ENCODE results near the gene TP53TG3D. TPM values are rescaled to one million over a fixed set of nuclear protein-coding genes. Genes with fewer than 3 reads are reported as not detected.
"Not testable (repeated sequence)": the region's sequence is repeated elsewhere in the genome, so short reads cannot be mapped to it uniquely, and the experiment has no call there.

TP53TG3D gene
- 0.68 TPM for polyA plus RNA-seq (ENCODE audit: insufficient read length)
- long read RNA-seq, donor 1: 0 reads
- long read RNA-seq, donor 2: 0 reads
- long read RNA-seq, donor 3: 0 reads
- long read RNA-seq, donor 4: 0 reads
- long read RNA-seq, donor 5: 0 reads
- long read RNA-seq, donor 6: 0 reads
- long read RNA-seq, donor 7: 0 reads
- long read RNA-seq, donor 8: 0 reads

- not testable (repeated sequence) for DNase-seq
These were observed at the start of gene TP53TG3D for GRCh38 chr16:32252986-32253385. Gene TP53TG3D, plus strand, starts transcription at chr16:32253286. Its CDS starts 68 bp downstream, at chr16:32253354.

- not testable (repeated sequence) for DNase-seq
These were observed 421 bp downstream of the TP53TG3D start for GRCh38 chr16:32253507-32253906.

DNA sequence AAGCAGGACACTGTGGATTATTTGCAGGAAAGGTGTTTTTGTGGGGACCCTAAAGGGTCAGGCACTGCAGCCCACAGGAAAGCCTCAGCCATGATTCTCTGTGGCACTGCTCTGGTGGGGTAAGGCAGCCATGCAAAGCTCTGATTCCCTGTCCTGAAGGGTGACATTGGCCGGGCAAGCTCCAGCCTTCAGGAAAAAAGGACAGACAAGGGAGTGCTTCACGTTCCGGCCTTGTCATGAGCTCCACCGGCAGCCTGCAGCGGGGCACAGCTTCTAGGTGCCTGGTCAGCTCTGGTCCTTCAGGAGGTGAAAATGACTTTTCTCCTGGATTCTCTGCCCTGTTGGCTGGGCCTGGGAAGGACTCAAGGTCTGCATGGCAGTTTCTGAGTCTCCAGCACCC is 8.4 kb downstream of the TP53TG3D start:
- DNase-seq: not testable (repeated sequence)

- DNase-seq: not testable (repeated sequence)
These were observed 10.5 kb downstream of the TP53TG3D start for GRCh38 chr16:32263552-32263951.

DNA sequence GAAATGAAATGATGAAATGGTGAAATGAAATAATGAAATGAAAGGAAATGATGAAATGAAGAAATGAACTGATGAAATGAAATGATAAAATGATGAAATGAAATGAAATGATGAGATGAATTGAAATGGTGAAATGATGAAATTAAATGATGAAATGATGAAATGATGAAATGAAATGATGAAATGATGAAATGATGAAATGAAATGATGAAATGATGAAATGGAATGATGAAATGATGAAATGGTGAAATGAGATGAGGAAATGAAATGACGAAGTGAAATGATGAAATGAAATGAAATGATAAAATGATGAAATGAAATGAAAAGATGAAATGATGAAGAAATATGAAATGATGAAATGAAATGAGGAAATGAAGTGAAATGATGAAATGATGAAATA is 28.8 kb downstream of the TP53TG3D start:
- not testable (repeated sequence) for DNase-seq

DNA sequence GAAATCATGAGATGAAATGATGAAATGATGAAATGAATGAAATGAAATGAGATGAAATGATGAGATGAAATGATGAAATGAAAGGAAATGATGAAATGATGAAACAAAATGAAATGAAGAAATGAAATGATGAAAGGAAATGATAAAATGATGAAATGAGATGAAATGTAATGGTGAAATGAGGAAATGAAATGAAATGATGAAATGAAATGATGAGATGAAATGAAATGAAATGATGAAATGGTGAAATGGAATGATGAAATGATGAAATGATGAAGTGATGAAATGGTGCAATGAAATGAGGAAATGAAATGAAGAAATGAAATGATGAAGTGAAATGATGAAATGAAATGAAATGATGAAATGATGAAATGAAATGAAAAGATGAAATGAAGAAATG is 29.9 kb downstream of the TP53TG3D start:
- DNase-seq: not testable (repeated sequence)

DNA sequence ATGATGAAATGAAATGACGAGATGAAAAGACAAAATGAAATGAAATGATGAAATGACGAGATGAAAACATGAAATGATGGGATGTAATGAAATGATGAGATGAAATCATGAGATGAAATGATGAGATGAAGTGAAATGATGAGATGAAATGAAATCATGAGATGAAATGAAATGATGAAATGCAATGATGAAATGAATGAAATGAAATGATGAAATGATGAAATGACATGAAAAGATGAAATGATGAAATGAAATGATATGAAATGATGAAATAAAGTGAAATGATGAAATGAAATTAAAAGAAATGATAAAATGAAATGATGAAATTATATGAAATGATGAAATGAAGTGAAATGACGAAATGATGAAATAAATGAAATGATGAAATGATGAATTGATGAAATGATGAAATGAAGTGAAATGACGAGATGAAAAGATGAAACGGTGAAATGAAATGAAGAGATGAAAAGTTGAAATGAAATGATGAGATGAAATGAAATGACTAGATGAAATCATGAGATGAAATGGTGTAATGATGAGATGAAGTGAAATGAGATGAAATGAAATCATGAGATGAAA is 30.9 kb downstream of the TP53TG3D start:
- not testable (repeated sequence) for DNase-seq

GRCh38 chr16:32284800-32285796 is 32.0 kb downstream of the TP53TG3D start:
- not testable (repeated sequence) for DNase-seq

GRCh38 chr16:32286193-32286592 is 33.1 kb downstream of the TP53TG3D start:
- DNase-seq: not testable (repeated sequence)

DNA sequence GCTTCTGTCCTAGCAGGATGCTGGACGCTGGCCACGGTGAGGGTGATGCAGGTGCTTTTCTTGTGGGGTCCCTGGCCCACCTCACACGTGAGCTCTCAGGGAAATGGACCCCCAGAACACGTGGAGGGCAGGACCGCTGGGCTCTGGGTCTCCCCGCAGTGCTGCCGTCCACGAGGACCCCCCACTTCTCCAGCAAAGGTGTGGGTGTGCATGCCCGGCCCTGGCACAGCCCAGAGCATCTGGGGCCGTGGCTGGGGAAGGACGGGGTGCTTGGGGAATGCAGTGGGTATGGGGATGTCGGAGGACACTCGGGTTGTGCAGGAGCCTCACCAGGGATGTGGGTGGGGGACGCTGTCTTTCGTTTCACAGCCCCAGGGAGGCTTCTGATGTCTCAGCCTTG is 34.7 kb downstream of the TP53TG3D start:
- DNase-seq: not testable (repeated sequence)

DNA sequence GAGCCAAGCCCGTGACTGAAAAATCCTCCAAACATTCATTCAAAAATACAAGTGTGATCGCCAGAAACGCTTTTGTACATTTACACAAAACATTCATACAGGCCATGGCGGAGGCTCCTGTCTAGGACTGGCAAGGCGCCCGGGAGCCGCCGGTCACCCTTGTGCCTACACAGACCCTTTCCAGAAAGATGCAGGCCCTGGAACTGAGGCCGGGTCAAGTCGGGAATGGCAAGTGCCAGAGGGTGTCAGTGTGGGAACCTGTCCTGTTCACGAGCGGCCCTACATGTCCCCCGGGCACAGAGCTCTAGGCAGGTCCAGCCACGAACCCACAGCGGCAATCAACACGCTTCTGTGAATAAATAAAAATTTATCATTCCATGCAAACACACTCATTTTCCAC is 36.1 kb downstream of the TP53TG3D start:
- not testable (repeated sequence) for DNase-seq

DNA sequence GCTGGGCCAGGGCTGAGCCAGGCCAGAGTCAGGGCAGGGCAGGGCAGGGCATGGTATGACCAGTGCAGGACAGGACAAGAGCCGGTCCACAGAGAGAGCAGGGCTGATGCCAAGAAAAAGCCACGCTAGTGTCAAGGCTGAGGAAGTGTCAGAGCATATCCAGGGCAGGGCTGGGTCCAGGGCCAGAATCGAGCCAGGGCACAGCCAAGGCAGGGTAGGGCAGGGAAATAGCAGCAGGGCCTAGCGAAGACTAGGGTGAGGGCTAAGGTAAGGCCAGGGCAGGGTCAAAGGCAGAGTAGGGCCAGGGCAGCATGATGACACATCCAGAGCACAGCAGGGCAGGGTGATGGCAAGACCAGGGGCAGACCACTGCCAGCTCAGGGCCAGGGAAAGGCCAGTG is 49.7 kb downstream of the TP53TG3D start:
- DNase-seq: not testable (repeated sequence)

All from left kidney (tissue), 8 donors.